ENCODE measurements around the gene LYRM4. TPM values are rescaled to one million over a fixed set of nuclear protein-coding genes. Genes with fewer than 3 reads are reported as not detected.

The LYRM4 gene
- total and polyA plus RNA-seq, 9 of the 15 experiments (the other 6 are each of a cell fraction or from before 2014, with no cell fraction given), result 24.2 to 69.4 (median 41.8) TPM

DNA sequence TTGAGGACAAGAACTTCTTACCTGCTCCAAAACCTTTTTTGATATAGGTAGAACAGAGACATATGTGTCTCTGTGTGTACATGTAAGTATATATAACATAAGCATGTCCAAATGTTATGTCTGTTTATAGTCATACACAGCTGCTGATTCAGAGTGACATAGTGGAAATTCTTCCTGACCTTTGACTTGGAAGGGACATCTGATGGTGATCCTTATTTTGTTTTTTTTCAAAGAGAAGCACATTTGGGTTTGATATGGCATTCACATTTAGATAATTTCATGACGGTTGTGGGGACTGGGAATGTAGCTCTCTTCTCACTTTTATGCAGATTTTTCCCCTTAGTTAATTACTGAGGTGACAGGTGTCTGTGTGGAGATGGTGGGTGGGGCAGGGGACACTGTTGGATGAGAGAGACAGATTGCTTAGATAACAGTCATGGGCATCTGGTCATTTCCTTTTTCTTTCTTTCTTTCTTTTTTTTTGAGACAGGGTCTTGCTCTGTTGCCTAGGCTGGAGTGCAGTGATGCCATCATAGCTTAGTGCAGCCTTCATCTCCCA lies 39.5 kb upstream of the LYRM4 start (continued):
- TF ChIP-seq SP1 (CRISPR knock-in tag; IDR thresholded peaks at IDR 0.05) (no peak), ZNF551 (CRISPR knock-in tag; IDR thresholded peaks at IDR 0.05) (no peak), ZNF384 (IDR thresholded peaks at IDR 0.05; ENCODE audit: low read depth, low read length) (no peak), HSF4 (CRISPR knock-in tag; IDR thresholded peaks at IDR 0.05; ENCODE audit: borderline replicate concordance) (no peak), MAFG (tag; conservative IDR thresholded peaks at IDR 0.05) (peak; percentile 72), MEIS2 (IDR thresholded peaks at IDR 0.05; ENCODE audit: partially characterized antibody) (no peak), KDM4B (IDR thresholded peaks at IDR 0.05; ENCODE audit: borderline replicate concordance in 2 of 2, low read depth in 1 of 2) (no peak), GTF2E2 (tag; IDR thresholded peaks at IDR 0.05) (no peak), GTF2A2 (tag; IDR thresholded peaks at IDR 0.05) (no peak), FOXP1 (CRISPR knock-in tag; IDR thresholded peaks at IDR 0.05) (no peak), ZNF79 (CRISPR knock-in tag; IDR thresholded peaks at IDR 0.05; ENCODE audit: low read depth) (no peak), SMARCA5 (IDR thresholded peaks at IDR 0.05) (no peak), ZNF586 (CRISPR knock-in tag; conservative IDR thresholded peaks at IDR 0.05) (no peak), ZNF76 (CRISPR knock-in tag; IDR thresholded peaks at IDR 0.05; ENCODE audit: borderline replicate concordance) (no peak), ATF7 (IDR thresholded peaks at IDR 0.05) (peak; percentile 57; the same call in 1 of the 2 replicates), TRIM28 (IDR thresholded peaks at IDR 0.05) (no peak), SETDB1 (IDR thresholded peaks at IDR 0.05; ENCODE audit: low read length) (no peak), JUND (IDR thresholded peaks at IDR 0.05; ENCODE audit: borderline replicate concordance, low read depth, low read length) (peak; percentile 13; the same call in 1 of the 2 replicates), JUND (tag; IDR thresholded peaks at IDR 0.05; ENCODE audit: borderline replicate concordance, low read depth, low read length) (peak; percentile 73; the same call in 1 of the 3 replicates), RFX5 (IDR thresholded peaks at IDR 0.05; ENCODE audit: low read depth, low read length) (no peak)
- TF ChIP-seq, protein P1, sequence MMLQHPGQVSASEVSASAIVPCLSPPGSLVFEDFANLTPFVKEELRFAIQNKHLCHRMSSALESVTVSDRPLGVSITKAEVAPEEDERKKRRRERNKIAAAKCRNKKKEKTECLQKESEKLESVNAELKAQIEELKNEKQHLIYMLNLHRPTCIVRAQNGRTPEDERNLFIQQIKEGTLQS (IDR thresholded peaks at IDR 0.05), result no peak
- TF ChIP-seq, protein P1 (CRISPR knock-in tag; conservative IDR thresholded peaks at IDR 0.05), result no peak
- TF ChIP-seq, protein P2, sequence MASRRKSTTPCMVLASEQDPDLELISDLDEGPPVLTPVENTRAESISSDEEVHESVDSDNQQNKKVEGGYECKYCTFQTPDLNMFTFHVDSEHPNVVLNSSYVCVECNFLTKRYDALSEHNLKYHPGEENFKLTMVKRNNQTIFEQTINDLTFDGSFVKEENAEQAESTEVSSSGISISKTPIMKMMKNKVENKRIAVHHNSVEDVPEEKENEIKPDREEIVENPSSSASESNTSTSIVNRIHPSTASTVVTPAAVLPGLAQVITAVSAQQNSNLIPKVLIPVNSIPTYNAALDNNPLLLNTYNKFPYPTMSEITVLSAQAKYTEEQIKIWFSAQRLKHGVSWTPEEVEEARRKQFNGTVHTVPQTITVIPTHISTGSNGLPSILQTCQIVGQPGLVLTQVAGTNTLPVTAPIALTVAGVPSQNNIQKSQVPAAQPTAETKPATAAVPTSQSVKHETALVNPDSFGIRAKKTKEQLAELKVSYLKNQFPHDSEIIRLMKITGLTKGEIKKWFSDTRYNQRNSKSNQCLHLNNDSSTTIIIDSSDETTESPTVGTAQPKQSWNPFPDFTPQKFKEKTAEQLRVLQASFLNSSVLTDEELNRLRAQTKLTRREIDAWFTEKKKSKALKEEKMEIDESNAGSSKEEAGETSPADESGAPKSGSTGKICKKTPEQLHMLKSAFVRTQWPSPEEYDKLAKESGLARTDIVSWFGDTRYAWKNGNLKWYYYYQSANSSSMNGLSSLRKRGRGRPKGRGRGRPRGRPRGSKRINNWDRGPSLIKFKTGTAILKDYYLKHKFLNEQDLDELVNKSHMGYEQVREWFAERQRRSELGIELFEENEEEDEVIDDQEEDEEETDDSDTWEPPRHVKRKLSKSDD (conservative IDR thresholded peaks at IDR 0.05; ENCODE audit: low read length), result no peak
- TF ChIP-seq, protein P3, sequence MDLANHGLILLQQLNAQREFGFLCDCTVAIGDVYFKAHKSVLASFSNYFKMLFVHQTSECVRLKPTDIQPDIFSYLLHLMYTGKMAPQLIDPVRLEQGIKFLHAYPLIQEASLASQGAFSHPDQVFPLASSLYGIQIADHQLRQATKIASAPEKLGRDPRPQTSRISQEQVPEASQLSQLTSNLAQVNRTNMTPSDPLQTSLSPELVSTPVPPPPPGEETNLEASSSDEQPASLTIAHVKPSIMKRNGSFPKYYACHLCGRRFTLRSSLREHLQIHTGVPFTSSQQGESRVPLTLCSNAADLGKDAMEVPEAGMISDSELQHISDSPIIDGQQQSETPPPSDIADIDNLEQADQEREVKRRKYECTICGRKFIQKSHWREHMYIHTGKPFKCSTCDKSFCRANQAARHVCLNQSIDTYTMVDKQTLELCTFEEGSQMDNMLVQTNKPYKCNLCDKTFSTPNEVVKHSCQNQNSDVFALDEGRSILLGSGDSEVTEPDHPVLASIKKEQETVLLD (IDR thresholded peaks at IDR 0.05), result no peak
- TF ChIP-seq, protein P4, sequence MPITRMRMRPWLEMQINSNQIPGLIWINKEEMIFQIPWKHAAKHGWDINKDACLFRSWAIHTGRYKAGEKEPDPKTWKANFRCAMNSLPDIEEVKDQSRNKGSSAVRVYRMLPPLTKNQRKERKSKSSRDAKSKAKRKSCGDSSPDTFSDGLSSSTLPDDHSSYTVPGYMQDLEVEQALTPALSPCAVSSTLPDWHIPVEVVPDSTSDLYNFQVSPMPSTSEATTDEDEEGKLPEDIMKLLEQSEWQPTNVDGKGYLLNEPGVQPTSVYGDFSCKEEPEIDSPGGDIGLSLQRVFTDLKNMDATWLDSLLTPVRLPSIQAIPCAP (CRISPR knock-in tag; IDR thresholded peaks at IDR 0.05; ENCODE audit: borderline replicate concordance), result no peak

Measured in K562 (cell line).